MM.1S (cell line): ENCODE measurements around the gene IQCM.

Experiments used
- DNase-seq: peaks from one replicate; pipeline ENCODE4 v3.0.0-alpha.2; 2015
- H2AFZ ChIP-seq: fragments of 300-600 bp; sonication (generic); 2 replicates; pipeline ENCODE4 v1.6.0; 2016; ENCODE audit warnings: antibody characterized with exemption, low read length
- H3F3A ChIP-seq: fragments of 300-600 bp; sonication (generic); 2 replicates; pipeline ENCODE4 v1.6.1; 2016; ENCODE audit warnings: mild to moderate bottlenecking, antibody characterized with exemption, low read length, moderate library complexity, mixed read lengths; ENCODE audit not compliant: insufficient read depth
- H3K27ac ChIP-seq: fragments of 300-600 bp; sonication (generic); 2 replicates; pipeline ENCODE4 v1.5.1; 2016; ENCODE audit warnings: mild to moderate bottlenecking, low read length
- H3K27me3 ChIP-seq: fragments of 300-600 bp; sonication (generic); replicated peaks from 2 replicates; pipeline ENCODE4 v1.6.0; 2016; ENCODE audit warnings: low read length; ENCODE audit not compliant: insufficient read depth
- H3K36me3 ChIP-seq: fragments of 300-600 bp; sonication (generic); replicated peaks from 2 replicates; pipeline ENCODE4 v1.6.1; 2016; ENCODE audit warnings: mild to moderate bottlenecking, low read length, mixed read lengths; ENCODE audit not compliant: insufficient read depth
- H3K4me1 ChIP-seq: fragments of 300-600 bp; sonication (generic); 2 replicates; pipeline ENCODE4 v1.6.1; 2016; ENCODE audit warnings: low read length, mixed read lengths
- H3K4me2 ChIP-seq: fragments of 300-600 bp; sonication (generic); 2 replicates; pipeline ENCODE4 v1.6.0; 2016; ENCODE audit warnings: low read depth, low read length
- H3K4me3 ChIP-seq: fragments of 300-600 bp; sonication (generic); 2 replicates; pipeline ENCODE4 v1.5.1; 2016; ENCODE audit warnings: low read length, mixed read lengths
- H3K79me2 ChIP-seq: fragments of 300-600 bp; sonication (generic); 2 replicates; pipeline ENCODE4 v1.6.1; 2016; ENCODE audit warnings: mixed run types, low read length, mixed read lengths
- H3K9ac ChIP-seq: fragments of 300-600 bp; sonication (generic); 2 replicates; pipeline ENCODE4 v1.6.1; 2016; ENCODE audit warnings: low read length, mixed read lengths
- H3K9me2 ChIP-seq: fragments of 300-600 bp; sonication (generic); replicated peaks from 2 replicates; pipeline ENCODE4 v1.6.1; 2016; ENCODE audit warnings: mild to moderate bottlenecking, low read length, mixed read lengths; ENCODE audit not compliant: insufficient read depth
- H3K9me3 ChIP-seq: fragments of 300-600 bp; sonication (generic); replicated peaks from 2 replicates; pipeline ENCODE4 v1.6.1; 2016; ENCODE audit warnings: mild to moderate bottlenecking, low read length, mixed read lengths; ENCODE audit not compliant: insufficient read depth
- H4K20me1 ChIP-seq: fragments of 300-600 bp; sonication (generic); 2 replicates; pipeline ENCODE4 v1.6.1; 2016; ENCODE audit warnings: mild to moderate bottlenecking, low read length, moderate library complexity, mixed read lengths; ENCODE audit not compliant: insufficient read depth
- EZH2 ChIP-seq: fragments of 300-600 bp; sonication (generic); optimal IDR thresholded peaks from 2 replicates; pipeline ENCODE3; 2017; ENCODE audit warnings: low read depth, mild to moderate bottlenecking, antibody characterized with exemption, low read length, mixed read lengths
- EZH2phosphoT487 ChIP-seq: fragments of 300-600 bp; sonication (generic); IDR thresholded peaks from 2 replicates; pipeline ENCODE4 v1.6.1; 2018; ENCODE audit warnings: antibody characterized with exemption, low read length
- TF ChIP-seq, protein P1 (sequence below): fragments of 300-600 bp; sonication (generic); IDR thresholded peaks from 2 replicates; pipeline ENCODE4 v1.5.1; 2016; ENCODE audit warnings: antibody characterized with exemption, low read length, mixed read lengths

The IQCM gene

DNA sequence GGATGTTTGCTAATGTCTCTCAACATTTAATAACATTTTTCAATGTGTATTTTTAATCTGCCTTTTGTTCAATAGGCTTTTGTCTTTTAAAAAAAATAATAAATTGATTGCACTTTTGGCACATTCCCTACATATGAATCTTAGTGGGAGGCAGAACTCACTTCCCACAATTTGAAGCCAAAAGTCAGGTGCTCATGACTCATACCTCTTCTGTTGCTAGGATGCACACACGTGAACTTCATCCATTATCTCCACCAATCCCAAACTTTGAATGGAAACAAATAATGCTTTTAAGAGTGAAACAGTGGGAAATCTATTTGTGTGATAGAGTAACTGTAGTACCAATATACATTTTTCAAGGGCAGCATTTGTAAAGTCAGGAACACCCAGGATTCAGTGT is 260.5 kb downstream of the IQCM start:
- Histone ChIP-seq H3K9me3 (no peaks in the 10 kb centered on the region), H3K27ac (no peak overlapping the region), H3K4me2 (no peak overlapping the region), H3K79me2 (no peaks in the 10 kb centered on the region), H3K27me3 (no peaks in the 10 kb centered on the region), H3K9me2 (no peaks in the 10 kb centered on the region), H3K9ac (no peak overlapping the region), H3K36me3 (no peaks in the 10 kb centered on the region), H2AFZ (no peak overlapping the region), H3K4me1 (no peaks in the 10 kb centered on the region), H3F3A (no peaks in the 10 kb centered on the region), H3K4me3 (no peak overlapping the region), H4K20me1 (no peaks in the 10 kb centered on the region)
- DNase-seq = no peak
- TF ChIP-seq EZH2 (no peak), EZH2phosphoT487 (no peak)
- TF ChIP-seq, protein P1, sequence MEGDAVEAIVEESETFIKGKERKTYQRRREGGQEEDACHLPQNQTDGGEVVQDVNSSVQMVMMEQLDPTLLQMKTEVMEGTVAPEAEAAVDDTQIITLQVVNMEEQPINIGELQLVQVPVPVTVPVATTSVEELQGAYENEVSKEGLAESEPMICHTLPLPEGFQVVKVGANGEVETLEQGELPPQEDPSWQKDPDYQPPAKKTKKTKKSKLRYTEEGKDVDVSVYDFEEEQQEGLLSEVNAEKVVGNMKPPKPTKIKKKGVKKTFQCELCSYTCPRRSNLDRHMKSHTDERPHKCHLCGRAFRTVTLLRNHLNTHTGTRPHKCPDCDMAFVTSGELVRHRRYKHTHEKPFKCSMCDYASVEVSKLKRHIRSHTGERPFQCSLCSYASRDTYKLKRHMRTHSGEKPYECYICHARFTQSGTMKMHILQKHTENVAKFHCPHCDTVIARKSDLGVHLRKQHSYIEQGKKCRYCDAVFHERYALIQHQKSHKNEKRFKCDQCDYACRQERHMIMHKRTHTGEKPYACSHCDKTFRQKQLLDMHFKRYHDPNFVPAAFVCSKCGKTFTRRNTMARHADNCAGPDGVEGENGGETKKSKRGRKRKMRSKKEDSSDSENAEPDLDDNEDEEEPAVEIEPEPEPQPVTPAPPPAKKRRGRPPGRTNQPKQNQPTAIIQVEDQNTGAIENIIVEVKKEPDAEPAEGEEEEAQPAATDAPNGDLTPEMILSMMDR = no peak

DNA sequence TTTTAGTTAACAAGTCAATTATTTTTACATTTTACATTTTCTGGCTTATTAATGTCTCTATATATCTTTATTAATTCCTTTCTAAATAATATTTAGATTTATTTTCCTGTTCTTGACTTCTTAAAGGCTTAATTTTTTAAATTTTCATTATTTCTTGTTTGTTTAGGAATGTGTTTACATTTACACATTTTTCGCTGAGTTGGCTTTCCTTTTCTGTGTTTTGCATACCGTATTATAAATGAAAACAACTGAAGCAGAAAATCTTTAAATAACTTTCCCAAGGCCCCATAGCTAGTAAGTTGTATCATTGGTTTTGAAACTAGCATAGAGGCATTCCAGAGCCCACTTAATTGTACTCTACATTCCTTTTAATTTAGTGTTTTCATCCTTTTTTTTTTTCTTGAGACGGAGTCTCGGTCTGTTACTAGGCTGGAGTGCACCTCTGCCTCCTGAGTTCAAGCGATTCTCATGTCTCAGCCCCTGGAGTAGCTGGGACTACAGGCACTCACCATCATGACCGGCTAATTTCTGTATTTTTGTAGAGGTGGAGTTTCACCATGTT is 261.6 kb downstream of the IQCM start:
- no peaks in the 10 kb centered on the region for H4K20me1 ChIP-seq

DNA sequence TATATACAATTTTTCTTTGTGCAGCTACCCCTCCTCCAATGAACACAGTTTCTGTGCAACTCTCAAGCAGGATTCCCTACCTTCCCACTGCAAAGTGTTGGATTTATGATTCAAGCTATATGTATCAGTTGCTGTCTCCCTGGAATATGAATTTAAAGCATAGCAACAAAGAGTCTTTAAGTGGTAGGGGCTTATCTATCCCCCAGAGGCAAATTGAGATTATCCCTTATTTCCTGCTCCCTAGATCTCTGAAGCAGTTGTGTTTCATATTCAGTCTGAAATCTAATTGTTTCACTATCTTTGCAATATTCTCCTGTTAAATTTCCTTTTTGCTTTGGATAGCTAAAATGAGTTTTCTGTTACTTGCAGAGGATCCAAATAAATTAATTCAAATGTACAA is 263.0 kb downstream of the IQCM start:
- no peak for DNase-seq
- H3K36me3 ChIP-seq = no peaks in the 10 kb centered on the region
- no peak overlapping the region for H3K4me2 ChIP-seq
- no peak overlapping the region for H3K9ac ChIP-seq
- H3K4me3 ChIP-seq = no peak overlapping the region
- H2AFZ ChIP-seq = no peak overlapping the region
- H3K27me3 ChIP-seq = no peaks in the 10 kb centered on the region
- no peaks in the 10 kb centered on the region for H4K20me1 ChIP-seq
- no peak overlapping the region for H3K27ac ChIP-seq
- no peaks in the 10 kb centered on the region for H3K9me2 ChIP-seq
- no peaks in the 10 kb centered on the region for H3K79me2 ChIP-seq
- no peaks in the 10 kb centered on the region for H3F3A ChIP-seq
- H3K4me1 ChIP-seq = no peaks in the 10 kb centered on the region
- no peaks in the 10 kb centered on the region for H3K9me3 ChIP-seq
- no peak for TF ChIP-seq EZH2
- TF ChIP-seq EZH2phosphoT487 = no peak
- TF ChIP-seq, protein P1 = no peak

More for the DNA sequence above, 261.6 kb downstream of the IQCM start:
- no peak overlapping the region for H3K9ac ChIP-seq
- no peaks in the 10 kb centered on the region for H3K36me3 ChIP-seq
- no peak overlapping the region for H3K4me2 ChIP-seq
- no peak overlapping the region for H3K4me3 ChIP-seq
- no peak for TF ChIP-seq EZH2
- TF ChIP-seq EZH2phosphoT487 = no peak
- TF ChIP-seq, protein P1 = no peak
- H2AFZ ChIP-seq = no peak overlapping the region
- H3K27me3 ChIP-seq = no peaks in the 10 kb centered on the region
- H3F3A ChIP-seq = no peaks in the 10 kb centered on the region
- H3K9me2 ChIP-seq = no peaks in the 10 kb centered on the region
- no peak overlapping the region for H3K27ac ChIP-seq
- H3K9me3 ChIP-seq = no peaks in the 10 kb centered on the region
- H3K79me2 ChIP-seq = no peaks in the 10 kb centered on the region
- H3K4me1 ChIP-seq = no peaks in the 10 kb centered on the region
- DNase-seq = no peak
